Putamen (tissue), 1 donor: ENCODE results near the gene ZNF205.
A peak's percentile ranks its signal among the peaks of the same experiment; 100 is the strongest.
"Not testable (repeated sequence)": the region's sequence is repeated elsewhere in the genome, so short reads cannot be mapped to it uniquely, and the experiment has no call there.

ENCODE experiments used
- DNase-seq: peaks from one replicate; pipeline ENCODE4 v3.0.0-alpha.2; 2016; ENCODE audit warnings: low spot score

ZNF205 gene

GRCh38 chr16:3112058-3112880, at the start of gene ZNF205:
ZNF205 (plus strand) TSS chr16:3112586; CDS start chr16:3113431, 845 bp downstream.
- DNase-seq: peak; percentile 86

GRCh38 chr16:3063625-3064386, 48.6 kb upstream of the ZNF205 start:
- DNase-seq: no peak

- no peak for DNase-seq
Observed at GRCh38 chr16:3065069-3065741, 47.2 kb upstream of the ZNF205 start, which contains the start of gene IL32. IL32 (plus strand) TSS chr16:3065640; CDS start chr16:3065812, 172 bp downstream.

DNA sequence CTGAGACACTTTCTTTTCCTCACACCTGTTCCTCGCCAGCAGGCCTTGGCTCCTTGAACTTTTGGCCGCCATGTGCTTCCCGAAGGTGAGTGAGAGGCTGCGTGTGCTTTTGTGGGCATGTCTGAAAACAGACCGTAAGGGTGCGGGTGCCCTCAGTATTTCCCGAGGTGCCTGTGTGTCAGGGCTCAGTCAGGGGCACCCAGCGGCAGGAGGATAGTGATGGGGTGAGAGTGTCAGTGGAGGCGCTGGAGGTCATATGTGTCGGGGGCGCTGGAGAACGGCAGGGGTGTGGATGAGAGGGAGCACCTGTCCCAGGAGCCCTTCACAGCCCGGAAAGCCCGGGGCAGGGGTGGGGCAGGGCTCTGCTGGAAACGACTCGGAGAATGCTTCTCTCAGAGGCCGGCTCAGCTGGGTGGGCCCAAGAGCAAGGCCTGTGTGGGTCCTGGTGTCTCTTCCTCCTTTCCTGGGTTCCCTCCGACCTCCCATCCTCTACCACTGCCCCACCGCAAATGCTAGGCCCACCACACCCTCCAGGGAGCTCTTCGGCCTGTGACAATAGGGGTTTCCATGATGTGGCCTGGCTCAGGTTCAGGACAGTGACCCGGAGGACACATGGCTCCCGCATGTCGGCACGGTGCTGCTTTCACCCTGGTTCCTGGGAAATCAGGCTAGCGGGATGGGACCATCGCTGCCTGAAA, 46.5 kb upstream of the ZNF205 start:
- no peak for DNase-seq

GRCh38 chr16:3066440-3066748, 46.0 kb upstream of the ZNF205 start:
- DNase-seq: no peak

GRCh38 chr16:3068487-3068886, 43.9 kb upstream of the ZNF205 start:
- DNase-seq: no peak

DNA sequence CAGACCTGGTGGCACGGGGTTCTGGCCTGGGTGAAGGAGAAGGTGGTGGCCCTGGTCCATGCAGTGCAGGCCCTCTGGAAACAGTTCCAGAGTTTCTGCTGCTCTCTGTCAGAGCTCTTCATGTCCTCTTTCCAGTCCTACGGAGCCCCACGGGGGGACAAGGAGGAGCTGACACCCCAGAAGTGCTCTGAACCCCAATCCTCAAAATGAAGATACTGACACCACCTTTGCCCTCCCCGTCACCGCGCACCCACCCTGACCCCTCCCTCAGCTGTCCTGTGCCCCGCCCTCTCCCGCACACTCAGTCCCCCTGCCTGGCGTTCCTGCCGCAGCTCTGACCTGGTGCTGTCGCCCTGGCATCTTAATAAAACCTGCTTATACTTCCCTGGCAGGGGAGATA, 43.2 kb upstream of the ZNF205 start:
- not testable (repeated sequence) for DNase-seq

- DNase-seq: no peak
Observed at GRCh38 chr16:3070608-3071111, 41.7 kb upstream of the ZNF205 start.

DNA sequence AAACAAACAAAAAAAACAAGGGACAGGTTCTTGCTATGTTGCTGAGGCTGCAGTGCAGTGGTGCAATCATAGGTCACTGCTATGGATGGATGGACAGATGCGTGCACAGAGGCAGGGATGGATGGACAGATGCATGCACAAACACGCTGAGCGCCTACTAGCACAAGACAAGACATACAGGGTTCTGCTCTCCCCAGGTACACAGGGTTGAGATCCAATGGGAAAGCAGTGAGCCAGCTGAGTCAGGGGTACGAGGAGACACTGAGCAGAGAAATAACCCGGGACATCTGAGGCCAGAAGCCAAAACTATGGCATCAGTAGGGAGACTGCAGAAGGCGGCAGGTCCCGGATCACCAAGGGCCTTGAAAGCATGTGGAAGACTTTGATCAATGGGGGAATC, 40.7 kb upstream of the ZNF205 start:
- no peak for DNase-seq

GRCh38 chr16:3072148-3072547, 40.2 kb upstream of the ZNF205 start:
- not testable (repeated sequence) for DNase-seq

DNA sequence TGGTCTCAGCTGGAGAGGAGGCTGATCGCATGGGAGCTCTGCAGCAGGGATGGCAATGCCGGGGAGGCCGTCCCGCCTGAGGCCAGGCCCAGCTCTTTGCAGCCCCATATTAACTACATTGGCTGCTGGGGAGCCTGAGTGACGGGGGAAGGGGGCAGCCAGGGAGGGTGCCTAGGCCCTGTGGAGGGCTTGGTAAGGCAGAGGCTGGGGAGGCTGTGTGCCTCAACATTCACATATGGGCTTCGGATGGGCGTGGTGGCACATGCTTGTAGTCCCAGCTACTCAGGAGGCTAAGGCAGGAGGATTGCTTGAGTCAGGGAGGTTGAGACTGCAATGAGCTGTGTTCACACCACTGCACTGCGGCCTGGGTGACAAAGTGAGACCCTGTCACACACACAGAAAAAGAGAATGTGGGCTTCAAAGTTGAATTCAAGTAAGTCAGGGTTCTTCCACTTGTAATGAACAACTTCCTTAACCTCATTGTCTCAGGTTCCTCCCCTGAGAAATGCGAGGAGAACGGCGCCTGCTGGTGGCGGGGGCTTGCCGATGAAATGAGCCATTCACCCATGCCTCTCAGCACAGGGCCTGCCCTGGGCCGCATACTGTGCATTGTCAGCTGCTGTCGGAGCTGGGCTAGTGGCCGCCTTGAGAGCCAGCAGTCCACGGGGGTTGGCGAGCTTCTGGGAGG, 39.7 kb upstream of the ZNF205 start:
- not testable (repeated sequence) for DNase-seq

GRCh38 chr16:3073448-3073847, 38.9 kb upstream of the ZNF205 start:
- DNase-seq: no peak

- no peak for DNase-seq
Observed at GRCh38 chr16:3074860-3075522, 37.4 kb upstream of the ZNF205 start.

DNA sequence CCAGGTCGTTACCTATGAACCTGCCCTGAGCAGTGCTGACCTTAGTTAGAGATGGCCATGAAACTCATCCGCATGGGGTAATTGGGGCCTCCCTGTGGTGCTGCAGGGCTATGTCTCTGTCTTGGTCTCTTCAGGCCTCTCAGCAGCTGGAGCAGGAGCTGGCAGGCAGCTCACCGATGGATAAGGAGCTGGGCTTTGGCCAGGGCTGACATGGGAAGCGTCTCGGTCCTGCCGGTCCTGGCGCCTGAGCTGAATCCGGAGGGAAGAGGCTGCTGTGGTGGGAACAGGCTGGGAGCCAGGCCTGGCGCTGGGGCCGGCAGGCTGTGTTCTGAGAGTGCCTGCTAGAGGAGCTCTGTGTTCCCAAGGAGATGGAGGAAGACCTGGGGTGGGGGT, 36.9 kb upstream of the ZNF205 start:
- no peak for DNase-seq

DNA sequence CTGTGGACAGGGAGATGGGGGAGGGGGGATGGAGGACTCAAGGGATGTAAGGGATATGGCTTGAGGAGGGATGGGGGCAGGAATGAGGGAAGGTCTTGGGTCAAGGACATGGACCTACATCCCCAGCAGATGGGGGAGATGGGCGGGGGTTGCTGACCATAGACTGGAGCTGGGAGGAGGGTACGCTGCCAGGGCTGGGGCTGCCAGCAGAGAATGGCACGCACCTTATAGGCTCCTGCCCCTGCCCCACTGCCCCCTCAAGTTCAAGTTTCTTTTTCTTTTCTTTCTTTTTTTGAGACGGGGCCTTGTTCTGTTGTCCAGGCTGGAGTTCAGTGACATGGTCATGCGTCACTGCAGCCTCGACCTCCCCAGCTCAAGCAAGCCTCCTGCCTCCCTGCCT, 36.4 kb upstream of the ZNF205 start:
- DNase-seq: not testable (repeated sequence)

GRCh38 chr16:3076577-3076976, 35.8 kb upstream of the ZNF205 start:
- DNase-seq: no peak

DNA sequence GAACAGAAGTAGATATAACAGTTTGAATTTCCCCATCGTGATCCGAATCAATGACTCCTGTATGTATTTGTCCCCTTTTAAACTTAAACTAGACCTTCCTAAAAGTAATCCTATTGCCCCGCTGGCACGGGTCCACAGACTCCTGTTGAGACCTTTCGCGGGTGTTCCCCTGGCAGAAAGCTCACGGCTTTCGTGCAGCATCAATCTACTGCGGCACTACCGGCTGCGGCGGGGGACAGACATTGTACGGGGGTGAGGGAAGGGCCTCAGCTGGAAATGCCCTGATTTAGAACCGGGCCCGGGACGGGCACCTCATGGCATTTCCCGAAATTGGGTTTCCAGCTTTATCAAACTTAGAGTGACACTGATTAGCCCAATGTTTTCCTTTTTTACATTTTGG, 32.4 kb upstream of the ZNF205 start:
- no peak for DNase-seq

DNA sequence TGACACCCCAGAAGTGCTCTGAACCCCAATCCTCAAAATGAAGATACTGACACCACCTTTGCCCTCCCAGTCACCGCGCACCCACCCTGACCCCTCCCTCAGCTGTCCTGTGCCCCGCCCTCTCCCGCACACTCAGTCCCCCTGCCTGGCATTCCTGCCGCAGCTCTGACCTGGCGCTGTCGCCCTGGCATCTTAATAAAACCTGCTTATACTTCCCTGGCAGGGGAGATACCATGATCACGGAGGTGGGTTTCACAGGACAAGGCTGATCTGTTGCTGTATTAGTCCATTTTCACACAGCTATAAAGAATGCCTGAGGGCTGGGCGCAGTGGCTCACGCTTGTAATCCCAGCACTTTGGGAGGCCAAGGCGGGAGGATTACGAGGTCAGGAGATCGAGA, 30.4 kb upstream of the ZNF205 start:
- DNase-seq: not testable (repeated sequence)

DNA sequence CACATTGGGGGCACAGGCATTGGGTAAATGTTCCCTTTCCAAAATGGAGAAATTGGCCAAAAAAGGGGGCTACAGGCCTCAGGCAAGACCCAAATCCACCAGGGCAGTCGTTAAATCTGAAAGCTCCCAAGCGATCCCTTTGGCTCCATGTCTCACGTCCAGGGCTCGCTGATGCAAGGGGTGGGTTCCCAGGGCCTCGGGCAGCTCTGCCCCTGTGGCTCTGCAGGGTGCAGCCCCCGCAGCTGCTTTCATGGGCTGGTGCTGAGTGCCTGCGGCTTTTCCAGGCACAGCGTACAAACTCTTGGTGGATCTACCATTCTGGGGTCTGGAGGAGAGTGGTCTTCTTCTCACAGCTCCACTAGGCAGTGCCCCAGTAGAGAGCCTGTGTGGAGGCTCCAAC, 29.0 kb upstream of the ZNF205 start:
- DNase-seq: not testable (repeated sequence)

DNA sequence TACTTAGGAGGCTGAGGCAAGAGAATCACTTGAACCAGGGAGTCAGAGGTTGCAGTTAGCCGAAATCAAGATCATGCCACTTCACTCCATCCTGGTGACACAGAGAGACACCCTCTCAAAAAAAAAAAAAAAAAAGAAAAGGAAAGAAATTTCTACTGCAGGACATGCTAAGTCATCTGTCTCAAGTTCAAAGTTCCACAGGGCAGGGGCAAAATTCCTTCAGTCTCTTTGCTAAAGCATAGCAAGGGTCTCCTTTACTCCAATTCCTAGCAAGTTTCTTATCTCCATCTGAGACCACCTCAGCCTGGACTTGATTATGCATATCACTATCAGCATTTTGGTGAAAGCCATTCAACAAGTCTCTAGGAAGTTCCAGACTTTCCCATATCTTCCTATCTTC, 27.9 kb upstream of the ZNF205 start:
- no peak for DNase-seq
